MCF 10A (cell line): ENCODE results near the gene CALR3. TPM values are rescaled to one million over a fixed set of nuclear protein-coding genes. Genes with fewer than 3 reads are reported as not detected.

Source experiments
- BruUV-seq: library from RNA; stranded (reverse); fragments of 400-500 nt; replicated peaks from 2 replicates; lab custom pipeline; 2021; lab: Mats Ljungman, UMichigan
- CTCF ChIA-PET: fragments of 300-600 bp; sonication (Branson Sonifier 250); formaldehyde crosslinking; extraction: SDS; loops from one replicate; lab custom pipeline; 2021; ENCODE audit warnings: antibody characterized with exemption, inconsistent platforms; lab: Yijun Ruan, JAX
- POLR2A ChIA-PET: fragments of 300-600, 350-650 bp; sonication (Branson Sonifier 250); formaldehyde crosslinking; extraction: SDS; loops from one replicate; lab custom pipeline; 2020; ENCODE audit warnings: antibody characterized with exemption, inconsistent platforms; lab: Yijun Ruan, JAX
- DNase-seq: peaks from one replicate; pipeline ENCODE4 v3.0.0-alpha.2; 2018; ENCODE audit not compliant: unreplicated experiment
- H3K27ac Mint-ChIP-seq: one replicate; pipeline ENCODE4 v1.8.0; 2022; ENCODE audit warnings: mild to moderate bottlenecking, low read depth, mixed read lengths; ENCODE audit not compliant: unreplicated experiment
- H3K27me3 Mint-ChIP-seq: one replicate; pipeline ENCODE4 v1.8.0; 2022; ENCODE audit warnings: mixed read lengths; ENCODE audit not compliant: insufficient read depth, unreplicated experiment
- H3K36me3 Mint-ChIP-seq: one replicate; pipeline ENCODE4 v1.8.0; 2022; ENCODE audit warnings: mild to moderate bottlenecking, moderate library complexity, mixed read lengths; ENCODE audit not compliant: insufficient read depth, unreplicated experiment
- H3K4me1 Mint-ChIP-seq: one replicate; pipeline ENCODE4 v1.8.0; 2022; ENCODE audit warnings: mixed read lengths; ENCODE audit not compliant: insufficient read depth, unreplicated experiment
- H3K4me3 Mint-ChIP-seq: one replicate; pipeline ENCODE4 v1.8.0; 2022; ENCODE audit warnings: mild to moderate bottlenecking, moderate library complexity, mixed read lengths; ENCODE audit not compliant: unreplicated experiment
- H3K9me3 Mint-ChIP-seq: one replicate; pipeline ENCODE4 v1.8.0; 2022; ENCODE audit warnings: mixed read lengths; ENCODE audit not compliant: unreplicated experiment
- CTCF ChIP-seq: fragments of 200-600 bp; IDR thresholded peaks from one replicate; pipeline ENCODE4 v1.8.0; 2022; ENCODE audit warnings: antibody characterized with exemption, mild to moderate bottlenecking; ENCODE audit not compliant: unreplicated experiment
- intact Hi-C: fragments of 100-400 bp; cut with micrococcal nuclease; formaldehyde crosslinking; loops from 2 replicates; pipeline ENCODE4 v1.14.1; 2022
- total RNA-seq: library from RNA; stranded (reverse); gene quantifications from 2 replicates; pipeline ENCODE4 v1.2.3, GENCODE V29; 2022

Gene CALR3
- total RNA-seq, 1 experiment from 2014 or later, result not detected

- H3K4me1 Mint-ChIP-seq, result peaks cover 22% of the 10 kb centered on the region
- intact Hi-C loops, result no loop called here
- H3K27ac Mint-ChIP-seq, result no peak overlapping the region
- H3K27me3 Mint-ChIP-seq, result no peaks in the 10 kb centered on the region
- peaks cover 28% of the 10 kb centered on the region for H3K36me3 Mint-ChIP-seq
- H3K9me3 Mint-ChIP-seq, result no peaks in the 10 kb centered on the region
- no TSS peak for BruUV-seq
- ChIA-PET POLR2A (no interaction called here), CTCF (no interaction called here)
- peak; percentile 18 for DNase-seq
- no peak for TF ChIP-seq CTCF
- H3K4me3 Mint-ChIP-seq, result no peak overlapping the region
Observed at GRCh38 chr19:16445238-16446107, 50.5 kb downstream of the CALR3 start.

GRCh38 chr19:16444269-16444600 lies 51.7 kb downstream of the CALR3 start:
- H3K4me1 Mint-ChIP-seq, result peaks cover 22% of the 10 kb centered on the region
- ChIA-PET CTCF (interaction anchor here (0.5 kb wide), 1 partner anchor 66 kb away, joined by 3 read pairs; no protein-coding TSS in a partner anchor), POLR2A (no interaction called here)
- intact Hi-C loops, result loop anchor here (5.0 kb wide), 1 partner anchor 68 kb away; no protein-coding TSS in a partner anchor
- no peak for DNase-seq
- H3K36me3 Mint-ChIP-seq, result peaks cover 40% of the 10 kb centered on the region
- H3K9me3 Mint-ChIP-seq, result no peaks in the 10 kb centered on the region
- H3K27ac Mint-ChIP-seq, result no peak overlapping the region
- no TSS peak for BruUV-seq
- TF ChIP-seq CTCF, result no peak
- H3K4me3 Mint-ChIP-seq, result no peak overlapping the region
- H3K27me3 Mint-ChIP-seq, result no peaks in the 10 kb centered on the region

- peaks cover 15% of the 10 kb centered on the region for H3K4me1 Mint-ChIP-seq
- peaks cover 52% of the 10 kb centered on the region for H3K36me3 Mint-ChIP-seq
- TF ChIP-seq CTCF, result no peak
- POLR2A ChIA-PET, result no interaction called here
- intact Hi-C loops, result loop anchor here (5.0 kb wide), 1 partner anchor 70 kb away; no protein-coding TSS in a partner anchor
- no TSS peak for BruUV-seq
- H3K9me3 Mint-ChIP-seq, result no peaks in the 10 kb centered on the region
- no peak overlapping the region for H3K4me3 Mint-ChIP-seq
- H3K27ac Mint-ChIP-seq, result no peak overlapping the region
- no peaks in the 10 kb centered on the region for H3K27me3 Mint-ChIP-seq
- CTCF ChIA-PET, result interaction anchor here (0.6 to 1.1 kb wide), 4 partner anchors 9 to 376 kb away, joined by 3 to 4 read pairs (median 3); no protein-coding TSS in a partner anchor
- no peak for DNase-seq
Observed at GRCh38 chr19:16442386-16443276, 53.3 kb downstream of the CALR3 start.

GRCh38 chr19:16441661-16442162 lies 54.3 kb downstream of the CALR3 start:
- no TSS peak for BruUV-seq
- H3K27me3 Mint-ChIP-seq, result no peaks in the 10 kb centered on the region
- POLR2A ChIA-PET, result no interaction called here
- intact Hi-C loops, result loop anchor here (5.0 kb wide), 1 partner anchor 71 kb away; no protein-coding TSS in a partner anchor
- peaks cover 54% of the 10 kb centered on the region for H3K36me3 Mint-ChIP-seq
- TF ChIP-seq CTCF, result peak; percentile 46
- DNase-seq, result peak; percentile 33
- no peak overlapping the region for H3K4me3 Mint-ChIP-seq
- peaks cover 6% of the 10 kb centered on the region for H3K4me1 Mint-ChIP-seq
- H3K27ac Mint-ChIP-seq, result no peak overlapping the region
- CTCF ChIA-PET, result interaction anchor here (0.6 to 1.1 kb wide), 5 partner anchors 10 to 376 kb away, joined by 3 to 4 read pairs (median 3); no protein-coding TSS in a partner anchor
- H3K9me3 Mint-ChIP-seq, result no peaks in the 10 kb centered on the region
